Ovary (tissue), 3 donors: ENCODE results near the gene RIOX2.

ENCODE experiments used
- CTCF ChIP-seq, 3 donors: fragments of 450-650 bp in 2 of 3; fragments of 200-600 bp in 1 of 3; IDR thresholded peaks; one replicate each; pipeline versions ENCODE4 v1.5.1 to v1.8.0; 2016 to 2022; ENCODE audit warnings: antibody characterized with exemption in 3 of 3, mild to moderate bottlenecking in 1 of 3
- EP300 ChIP-seq: sonication (generic); formaldehyde crosslinking; IDR thresholded peaks from one replicate; pipeline ENCODE4 v1.6.1; 2017; ENCODE audit warnings: antibody characterized with exemption
- POLR2A ChIP-seq: fragments of 450-650 bp; IDR thresholded peaks from one replicate; pipeline ENCODE4 v1.6.1; 2017; ENCODE audit warnings: antibody characterized with exemption, mild to moderate bottlenecking, moderate library complexity
- donor health status: DM: no; HTN: no; CAD: no.

- TF ChIP-seq POLR2A (no peak), CTCF (IDR thresholded peaks at IDR 0.05) (no peak), EP300 (no peak)
Measured at GRCh38 chr3:97975466-97975865, 3.2 kb upstream of the RIOX2 start.
